Esophagus muscularis mucosa (tissue), 4 donors: ENCODE measurements around the gene NECTIN1. TPM values are rescaled to one million over a fixed set of nuclear protein-coding genes. Genes with fewer than 3 reads are reported as not detected.

Source experiments
- DNase-seq: peaks from one replicate; pipeline ENCODE4 v3.0.0-alpha.2; 2017; ENCODE audit errors: extremely low spot score
- H3K27ac ChIP-seq, 4 donors: fragments of 200-600 bp; sonication (generic); replicated peaks in 1 of 4; 1 replicate in 3 of 4; 2 replicates in 1 of 4; pipeline ENCODE4 v1.5.1; 2016 to 2019; ENCODE audit warnings: mild to moderate bottlenecking in 1 of 4
- H3K27me3 ChIP-seq, 4 donors: fragments of 200-600 bp; sonication (generic); one replicate each; pipeline versions ENCODE4 v1.5.1 to v1.6.0; 2016 to 2019
- H3K36me3 ChIP-seq, 4 donors: fragments of 200-600 bp; sonication (generic); one replicate each; pipeline ENCODE4 v1.5.1; 2016 to 2019
- H3K4me1 ChIP-seq, 4 donors: fragments of 200-600 bp; sonication (generic); one replicate each; pipeline ENCODE4 v1.5.1; 2016 to 2019
- H3K4me3 ChIP-seq, 4 donors: fragments of 200-600 bp; sonication (generic); 1 replicate in 2 of 4; 2 replicates in 2 of 4; pipeline ENCODE4 v1.5.1; 2016 to 2019; ENCODE audit warnings: mild to moderate bottlenecking in 4 of 4, moderate library complexity in 1 of 4
- H3K9me3 ChIP-seq, 4 donors: fragments of 200-600 bp; sonication (generic); 1 replicate in 3 of 4; 2 replicates in 1 of 4; pipeline ENCODE4 v1.5.1; 2016 to 2019
- EP300 ChIP-seq: sonication (generic); formaldehyde crosslinking; IDR thresholded peaks from one replicate; pipeline ENCODE4 v1.6.1; 2017; ENCODE audit warnings: antibody characterized with exemption
- POLR2A ChIP-seq: fragments of 450-650 bp; IDR thresholded peaks from one replicate; pipeline ENCODE4 v1.6.1; 2017; ENCODE audit warnings: antibody characterized with exemption, moderate library complexity, mild to moderate bottlenecking, low read depth
- POLR2AphosphoS5 ChIP-seq, 2 donors: sonication (generic); formaldehyde crosslinking; IDR thresholded peaks; one replicate each; pipeline ENCODE4 v1.6.1; 2017; ENCODE audit warnings: antibody characterized with exemption in 2 of 2
- WGBS: methylation state at CpG from one replicate; pipeline ENCODE4 v1.1.5; 2018; 5-methylcytosine and 5-hydroxymethylcytosine counted together
- intact Hi-C: fragments of 100-400 bp; cut with DNase I; formaldehyde crosslinking; loops from one replicate; pipeline ENCODE4 v1.15.1; 2023
- total RNA-seq, 4 donors: library from RNA; depleted of rRNA; stranded (reverse); fragments of >200 nt; gene quantifications; one replicate each; pipeline versions ENCODE4 v1.1.0 to v1.2.1, GENCODE V29; 2016
- TF ChIP-seq, protein P1 (sequence below), 3 experiments: fragments of 200-600 bp in 2 of 3; fragments of 450-650 bp in 1 of 3; sonication (generic) in 2 of 3; IDR thresholded peaks; one replicate each; pipeline ENCODE4 v1.5.1; 2017 to 2019; ENCODE audit warnings: antibody characterized with exemption in 3 of 3, mild to moderate bottlenecking in 2 of 3, moderate library complexity in 1 of 3

Gene NECTIN1
- total RNA-seq, 4 donors from 2014 or later = 1.7 to 4.0 (median 2.5) TPM

DNA sequence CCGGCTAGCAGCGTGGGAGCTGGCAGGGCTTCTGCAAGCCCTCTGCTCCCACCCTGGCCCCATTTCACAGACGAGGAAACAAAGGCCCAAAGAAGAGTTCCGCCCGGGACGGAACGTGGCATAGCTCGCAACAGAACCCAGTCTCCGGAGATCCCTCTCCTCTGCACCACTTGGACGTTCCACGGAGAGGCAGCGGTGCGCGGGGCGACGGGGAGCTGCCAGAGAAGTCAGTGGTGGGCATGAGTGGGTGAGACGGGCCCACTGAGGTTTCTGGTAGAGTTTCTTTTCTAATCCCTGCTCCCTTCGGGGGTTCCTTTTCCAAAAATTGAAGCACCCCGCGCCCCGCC, 554 bp upstream of the NECTIN1 start:
- no peak for DNase-seq
- intact Hi-C loops = loop anchor here (5.0 kb wide), 3 partner anchors 62 to 378 kb away; no protein-coding TSS in a partner anchor
- peaks cover 0 to 2% (median 0%) of the 10 kb centered on the region in 4 donors for H3K27me3 ChIP-seq
- no peak for TF ChIP-seq POLR2AphosphoS5 (IDR thresholded peaks at IDR 0.05)
- TF ChIP-seq, protein P1, sequence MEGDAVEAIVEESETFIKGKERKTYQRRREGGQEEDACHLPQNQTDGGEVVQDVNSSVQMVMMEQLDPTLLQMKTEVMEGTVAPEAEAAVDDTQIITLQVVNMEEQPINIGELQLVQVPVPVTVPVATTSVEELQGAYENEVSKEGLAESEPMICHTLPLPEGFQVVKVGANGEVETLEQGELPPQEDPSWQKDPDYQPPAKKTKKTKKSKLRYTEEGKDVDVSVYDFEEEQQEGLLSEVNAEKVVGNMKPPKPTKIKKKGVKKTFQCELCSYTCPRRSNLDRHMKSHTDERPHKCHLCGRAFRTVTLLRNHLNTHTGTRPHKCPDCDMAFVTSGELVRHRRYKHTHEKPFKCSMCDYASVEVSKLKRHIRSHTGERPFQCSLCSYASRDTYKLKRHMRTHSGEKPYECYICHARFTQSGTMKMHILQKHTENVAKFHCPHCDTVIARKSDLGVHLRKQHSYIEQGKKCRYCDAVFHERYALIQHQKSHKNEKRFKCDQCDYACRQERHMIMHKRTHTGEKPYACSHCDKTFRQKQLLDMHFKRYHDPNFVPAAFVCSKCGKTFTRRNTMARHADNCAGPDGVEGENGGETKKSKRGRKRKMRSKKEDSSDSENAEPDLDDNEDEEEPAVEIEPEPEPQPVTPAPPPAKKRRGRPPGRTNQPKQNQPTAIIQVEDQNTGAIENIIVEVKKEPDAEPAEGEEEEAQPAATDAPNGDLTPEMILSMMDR (IDR thresholded peaks at IDR 0.05) = peak in 1 of 3 experiments; percentile 3
- no peak for TF ChIP-seq EP300
- no peak for TF ChIP-seq POLR2A
- H3K27ac ChIP-seq = peak overlapping the region; percentile 87 to 93 (median 89)
- H3K9me3 ChIP-seq = no peaks in the 10 kb centered on the region
- no peaks in the 10 kb centered on the region for H3K36me3 ChIP-seq
- peak overlapping the region; percentile 80 to 97 (median 84) for H3K4me3 ChIP-seq
- WGBS = no CpG with 5 or more reads among the region's 21 CpGs
- H3K4me1 ChIP-seq = peaks cover 13 to 36% (median 34%) of the 10 kb centered on the region in 4 donors

DNA sequence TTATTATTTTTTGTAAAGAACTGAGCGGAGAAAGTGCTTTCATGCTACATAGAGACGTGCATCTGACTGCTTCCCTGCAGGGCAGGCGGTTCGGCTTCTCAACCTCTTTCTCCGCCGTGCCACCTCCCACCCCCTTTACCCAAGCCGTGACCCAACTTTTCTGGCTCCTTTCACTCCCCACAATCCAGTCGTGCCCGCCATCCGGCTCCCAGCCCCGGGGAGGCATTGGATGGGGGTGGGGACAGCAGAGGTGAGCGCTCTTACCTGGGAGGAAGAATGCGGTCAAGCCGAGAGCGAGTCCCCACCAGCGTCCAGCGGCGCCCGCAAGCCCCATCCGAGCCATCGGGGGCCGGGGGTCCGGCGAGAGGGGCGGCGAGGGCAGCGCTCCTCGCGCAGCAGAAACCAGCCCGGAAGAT, 781 bp downstream of the NECTIN1 start:
- Histone ChIP-seq H3K4me1 (peaks cover 13 to 36% (median 34%) of the 10 kb centered on the region in 4 donors), H3K27ac (peak overlapping the region; percentile 87 to 93 (median 89)), H3K4me3 (peak overlapping the region; percentile 80 to 97 (median 84)), H3K27me3 (no peaks in the 10 kb centered on the region), H3K9me3 (no peaks in the 10 kb centered on the region), H3K36me3 (no peaks in the 10 kb centered on the region)
- no peak for TF ChIP-seq POLR2A
- no peak for TF ChIP-seq POLR2AphosphoS5 (IDR thresholded peaks at IDR 0.05)
- no peak for TF ChIP-seq EP300
- TF ChIP-seq, protein P1 (IDR thresholded peaks at IDR 0.05) = no peak
- DNase-seq = no peak
- 1% methylated on average over 11 of the region's 30 CpGs for WGBS
- intact Hi-C loops = loop anchor here (5.0 kb wide), 3 partner anchors 61 to 379 kb away; no protein-coding TSS in a partner anchor

DNA sequence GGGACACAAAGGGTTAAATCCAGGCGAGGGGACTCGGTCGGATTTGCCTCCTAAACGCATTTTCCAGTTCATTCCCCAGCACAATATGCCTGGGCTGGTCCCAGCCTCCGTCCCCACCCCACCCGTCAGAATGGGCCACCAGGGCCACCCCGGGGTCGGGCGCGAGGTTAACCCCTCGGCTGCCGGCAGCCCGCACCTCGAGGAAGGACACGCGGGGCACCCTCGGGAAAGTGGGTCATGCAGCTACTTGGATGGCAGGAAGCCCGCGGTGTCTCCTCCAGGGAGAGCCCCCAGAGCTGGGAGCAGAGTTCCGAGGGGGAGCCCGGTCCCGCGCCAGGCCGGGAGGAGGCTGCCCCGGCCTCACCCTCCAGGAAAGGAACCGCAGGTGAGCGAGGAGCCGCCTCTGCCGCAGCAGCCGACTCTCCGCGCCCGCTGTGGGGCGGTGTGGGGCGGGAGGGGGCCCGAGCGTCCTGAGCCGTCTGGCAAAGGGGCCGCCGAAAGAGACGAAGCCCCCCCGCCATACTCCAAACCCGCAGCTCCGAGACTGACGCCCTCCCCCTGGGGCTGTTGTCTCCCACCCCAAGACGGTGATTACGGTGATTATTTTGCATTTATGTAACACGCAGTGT, 1.4 kb downstream of the NECTIN1 start:
- intact Hi-C loops = loop anchor here (5.0 kb wide), 3 partner anchors 60 to 380 kb away; no protein-coding TSS in a partner anchor
- H3K27ac ChIP-seq = peak overlapping the region; percentile 87 to 93 (median 89)
- no peak for TF ChIP-seq POLR2A
- TF ChIP-seq, protein P1 (IDR thresholded peaks at IDR 0.05) = peak; percentile 15 to 27 (median 17)
- no peak for DNase-seq
- no peaks in the 10 kb centered on the region for H3K36me3 ChIP-seq
- no peaks in the 10 kb centered on the region for H3K27me3 ChIP-seq
- no peaks in the 10 kb centered on the region for H3K9me3 ChIP-seq
- peak overlapping the region; percentile 80 to 97 (median 84) for H3K4me3 ChIP-seq
- H3K4me1 ChIP-seq = peaks cover 13 to 36% (median 34%) of the 10 kb centered on the region in 4 donors
- WGBS = 0% methylated on average over 34 of the region's 48 CpGs

DNA sequence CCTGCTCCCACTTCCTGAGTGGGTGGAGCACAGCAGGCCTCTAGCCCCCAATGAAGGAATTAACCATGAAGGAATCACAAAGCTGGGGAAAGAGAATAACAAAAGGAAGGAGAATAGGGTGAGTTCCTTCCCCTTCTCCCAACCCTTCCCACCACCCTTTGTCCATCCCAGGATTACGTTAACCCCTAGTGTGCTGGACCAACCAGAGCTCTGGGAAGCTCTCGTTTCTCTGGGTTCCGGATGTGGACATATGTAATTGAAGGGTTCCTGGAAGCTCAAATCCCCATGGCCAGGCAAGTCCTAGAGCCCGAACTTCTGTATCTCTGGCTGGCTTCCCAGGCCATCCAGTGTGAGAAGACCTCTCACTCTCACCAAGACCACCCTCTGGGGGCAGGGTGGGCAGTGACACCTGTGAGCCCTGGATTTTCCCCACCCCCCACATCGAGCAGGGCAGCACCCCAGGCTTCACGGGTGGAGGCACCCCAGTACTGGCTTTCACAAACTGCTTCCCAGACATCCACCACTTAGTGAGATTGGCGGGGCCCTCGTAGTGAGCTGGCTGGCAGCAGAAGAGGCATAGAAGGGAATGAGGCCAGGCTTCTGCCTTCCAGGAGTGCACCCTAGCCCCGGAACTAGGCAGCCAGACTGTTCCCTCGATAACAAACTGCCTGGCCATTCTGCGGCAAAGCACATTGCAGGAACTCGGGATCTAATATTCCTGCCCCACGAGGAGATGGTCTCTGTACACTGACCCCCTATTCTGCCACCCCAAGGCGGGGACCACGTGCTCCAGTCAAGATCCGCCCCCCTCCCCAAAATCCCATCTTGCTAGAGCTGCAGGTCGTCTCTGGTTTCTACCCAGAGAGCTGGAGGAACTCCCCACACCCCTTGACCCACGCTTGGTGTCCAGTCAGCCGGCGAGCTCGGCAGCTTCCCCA, 2.1 kb downstream of the NECTIN1 start:
- H3K4me1 ChIP-seq = peaks cover 13 to 36% (median 34%) of the 10 kb centered on the region in 4 donors
- intact Hi-C loops = loop anchor here (5.0 kb wide), 3 partner anchors 60 to 380 kb away; no protein-coding TSS in a partner anchor
- 17% methylated on average over 19 of the region's 21 CpGs for WGBS
- peak overlapping the region; percentile 80 to 97 (median 84) for H3K4me3 ChIP-seq
- H3K27me3 ChIP-seq = no peaks in the 10 kb centered on the region
- no peak overlapping the region for H3K27ac ChIP-seq
- TF ChIP-seq POLR2A (no peak), POLR2AphosphoS5 (IDR thresholded peaks at IDR 0.05) (no peak), EP300 (no peak)
- TF ChIP-seq, protein P1 (IDR thresholded peaks at IDR 0.05) = no peak
- H3K9me3 ChIP-seq = no peaks in the 10 kb centered on the region
- no peak for DNase-seq
- H3K36me3 ChIP-seq = no peaks in the 10 kb centered on the region
